H1 (cell line): ENCODE data around the gene PRAMEF15. TPM values are rescaled to one million over a fixed set of nuclear protein-coding genes. Genes with fewer than 3 reads are reported as not detected.
"Not testable (repeated sequence)": the region's sequence is repeated elsewhere in the genome, so short reads cannot be mapped to it uniquely, and the experiment has no call there.

Experiments used
- CTCF ChIA-PET: fragments of 300-600 bp; sonication (Branson Sonifier 250); formaldehyde crosslinking; loops from one replicate; lab custom pipeline; 2021; ENCODE audit not compliant: partially characterized antibody; lab: Charles Lee
- POLR2A ChIA-PET: fragments of 300-600 bp; sonication (Branson Sonifier 250); formaldehyde crosslinking; loops from one replicate; lab custom pipeline; 2021; ENCODE audit warnings: inconsistent platforms; ENCODE audit not compliant: partially characterized antibody; lab: Charles Lee
- DNase-seq, 2 experiments: peaks; one replicate each; pipeline versions ENCODE4 v3.0.0 to v3.0.0-alpha.2; 2010 to 2022; ENCODE audit warnings: low spot score in 2 of 2, low read depth in 1 of 2, mixed read lengths in 1 of 2
- FAIRE-seq: peaks from 2 replicates; lab custom pipeline; 2011; peaks lifted over from hg19 to GRCh38; lab: Jason Lieb, UNC
- H2AFZ ChIP-seq: 2 replicates; pipeline ENCODE4 v1.8.1; 2012; ENCODE audit warnings: low read length, inconsistent platforms
- H2AK5ac ChIP-seq: 2 replicates; pipeline ENCODE4 v1.6.1; 2013; ENCODE audit warnings: low read depth, low read length
- H2BK120ac ChIP-seq: replicated peaks from 2 replicates; pipeline ENCODE3; 2013; ENCODE audit warnings: low read depth, low read length, inconsistent platforms
- H2BK12ac ChIP-seq: 2 replicates; pipeline ENCODE4 v1.6.1; 2013; ENCODE audit warnings: low read depth, low read length
- H2BK15ac ChIP-seq: 2 replicates; pipeline ENCODE4 v1.6.1; 2013; ENCODE audit warnings: low read length
- H2BK20ac ChIP-seq: 2 replicates; pipeline ENCODE4 v1.6.1; 2013; ENCODE audit warnings: low read length
- H2BK5ac ChIP-seq: 2 replicates; pipeline ENCODE4 v1.6.1; 2013; ENCODE audit warnings: low read depth, low read length
- H3K14ac ChIP-seq: 2 replicates; pipeline ENCODE4 v1.6.1; 2013; ENCODE audit warnings: inconsistent platforms; ENCODE audit not compliant: insufficient read length
- H3K18ac ChIP-seq: 2 replicates; pipeline ENCODE4 v1.6.1; 2013; ENCODE audit warnings: low read length; ENCODE audit errors: extremely low read depth
- H3K23ac ChIP-seq: 2 replicates; pipeline ENCODE4 v1.6.1; 2013; ENCODE audit warnings: inconsistent platforms; ENCODE audit not compliant: insufficient read length
- H3K23me2 ChIP-seq: 2 replicates; pipeline ENCODE4 v1.6.1; 2013; ENCODE audit warnings: low read depth, low read length
- H3K27ac ChIP-seq: 2 replicates; pipeline ENCODE4 v1.6.1; 2011; ENCODE audit warnings: low read depth, low read length, inconsistent platforms
- H3K27me3 ChIP-seq, 4 experiments: replicated peaks in 1 of 4; 1 replicate in 1 of 4; 2 replicates in 3 of 4; pipeline versions ENCODE4 v1.6.1 to v1.8.1; 2011 to 2013; ENCODE audit warnings: low read length in 3 of 4, mild to moderate bottlenecking in 3 of 4, inconsistent platforms in 2 of 4, mixed read lengths in 2 of 4, moderate library complexity in 1 of 4; ENCODE audit not compliant: control insufficient read depth in 3 of 4, insufficient read depth in 3 of 4; ENCODE audit errors: extremely low read depth in 1 of 4
- H3K36me3 ChIP-seq, 4 experiments: 2 replicates each; pipeline versions ENCODE4 v1.6.1 to v1.8.1; 2011 to 2013; ENCODE audit warnings: mild to moderate bottlenecking in 4 of 4, low read length in 3 of 4, moderate library complexity in 2 of 4, control low read depth in 1 of 4, inconsistent platforms in 1 of 4; ENCODE audit not compliant: insufficient read depth in 4 of 4, control insufficient read depth in 2 of 4
- H3K4ac ChIP-seq: replicated peaks from 2 replicates; pipeline ENCODE3; 2013; ENCODE audit warnings: low read length, low read depth, mixed read lengths, inconsistent platforms; ENCODE audit not compliant: insufficient read length
- H3K4me1 ChIP-seq, 4 experiments: replicated peaks in 1 of 4; 1 replicate in 1 of 4; 2 replicates in 3 of 4; pipeline versions ENCODE4 v1.6.1 to v1.8.1; 2011 to 2013; ENCODE audit warnings: low read length in 3 of 4, inconsistent platforms in 2 of 4, mixed read lengths in 1 of 4; ENCODE audit not compliant: insufficient read depth in 4 of 4, control insufficient read depth in 3 of 4
- H3K4me2 ChIP-seq, 2 experiments: 2 replicates each; pipeline versions ENCODE4 v1.6.1 to v1.8.1; 2011 to 2013; ENCODE audit warnings: low read depth in 2 of 2, low read length in 2 of 2, control low read depth in 1 of 2, inconsistent platforms in 1 of 2, mild to moderate bottlenecking in 1 of 2; ENCODE audit not compliant: insufficient read depth in 1 of 2
- H3K4me3 ChIP-seq, 4 experiments: fragments of 200-600, 300-600 bp in 1 of 4; sonication (generic), shearing (Covaris generic), sonication (Bioruptor Twin) in 1 of 4; 2 replicates each; pipeline versions ENCODE4 v1.5.1 to v1.8.1; 2011 to 2016; ENCODE audit warnings: low read length in 4 of 4, low read depth in 3 of 4, control low read depth in 2 of 4, inconsistent platforms in 2 of 4, mild to moderate bottlenecking in 2 of 4, mixed read lengths in 1 of 4, moderate library complexity in 1 of 4; ENCODE audit not compliant: insufficient read depth in 2 of 4; ENCODE audit errors: extremely low read depth in 1 of 4
- H3K56ac ChIP-seq: replicated peaks from 2 replicates; pipeline ENCODE3; 2013; ENCODE audit warnings: low read depth, mild to moderate bottlenecking, mixed read lengths, low read length, inconsistent platforms; ENCODE audit not compliant: insufficient read length
- H3K79me1 ChIP-seq: 2 replicates; pipeline ENCODE4 v1.6.1; 2013; ENCODE audit warnings: low read depth, low read length, control low read depth
- H3K79me2 ChIP-seq, 2 experiments: 2 replicates each; pipeline versions ENCODE4 v1.6.1 to v1.8.1; 2012 to 2013; ENCODE audit warnings: low read length in 2 of 2, mild to moderate bottlenecking in 2 of 2, inconsistent platforms in 1 of 2; ENCODE audit not compliant: insufficient read depth in 2 of 2, control insufficient read depth in 1 of 2
- H3K9ac ChIP-seq, 4 experiments: replicated peaks in 1 of 4; 1 replicate in 1 of 4; 2 replicates in 3 of 4; pipeline versions ENCODE4 v1.6.1 to v1.8.1; 2011 to 2013; ENCODE audit warnings: low read depth in 3 of 4, low read length in 3 of 4, control low read depth in 2 of 4, mild to moderate bottlenecking in 2 of 4, moderate library complexity in 2 of 4, inconsistent platforms in 1 of 4; ENCODE audit errors: extremely low read depth in 1 of 4
- H3K9me3 ChIP-seq, 2 experiments: 2 replicates each; pipeline versions ENCODE4 v1.6.1 to v1.8.1; 2012 to 2013; ENCODE audit warnings: mild to moderate bottlenecking in 2 of 2, moderate library complexity in 2 of 2, control low read depth in 1 of 2, inconsistent platforms in 1 of 2, low read depth in 1 of 2, low read length in 1 of 2, mixed read lengths in 1 of 2; ENCODE audit not compliant: insufficient read depth in 2 of 2
- H4K20me1 ChIP-seq, 2 experiments: replicated peaks in 1 of 2; 2 replicates each; pipeline versions ENCODE3 to v1.8.1; 2011 to 2013; ENCODE audit warnings: inconsistent platforms in 2 of 2, low read length in 2 of 2, mild to moderate bottlenecking in 1 of 2; ENCODE audit not compliant: insufficient read depth in 2 of 2, control insufficient read depth in 1 of 2
- H4K5ac ChIP-seq: 2 replicates; pipeline ENCODE4 v1.6.1; 2013; ENCODE audit warnings: low read length, low read depth, mixed read lengths, inconsistent platforms; ENCODE audit not compliant: insufficient read length
- H4K8ac ChIP-seq: 2 replicates; pipeline ENCODE4 v1.8.0; 2013; ENCODE audit warnings: mild to moderate bottlenecking, moderate library complexity, low read length, inconsistent platforms; ENCODE audit not compliant: insufficient read depth; ENCODE audit errors: extremely low read depth
- H4K91ac ChIP-seq: replicated peaks from 2 replicates; pipeline ENCODE3; 2013; ENCODE audit warnings: low read length, mixed read lengths, inconsistent platforms; ENCODE audit not compliant: insufficient read length
- WGBS, 2 experiments: shearing (Covaris generic) in 1 of 2; methylation state at CpG; one replicate each; pipeline versions ENCODE4 v1.1.6 to v1.1.7; 2013 to 2015; ENCODE audit warnings: low lambda C conversion rate in 2 of 2, mixed read lengths in 2 of 2, inconsistent platforms in 1 of 2, low coverage in 1 of 2, missing lambda C conversion rate in 1 of 2; ENCODE audit not compliant: insufficient replicate concordance in 2 of 2, insufficient coverage in 1 of 2, insufficient read length in 1 of 2; ENCODE audit errors: extremely low coverage in 1 of 2, missing lambda C conversion rate in 1 of 2; 5-methylcytosine and 5-hydroxymethylcytosine counted together
- polyA plus RNA-seq, 7 experiments: library from polyadenylated mRNA; depleted of rRNA in 3 of 7; stranded (reverse) in 5 of 7; unstranded in 2 of 7; fragments of >200 nt in 5 of 7; fragments of 200-250 nt in 2 of 7; gene quantifications; 1 replicate in 5 of 7; 2 replicates in 1 of 7; 4 replicates in 1 of 7; pipeline versions ENCODE4 v1.2.1 to v1.2.3, GENCODE V29; 2011 to 2013; ENCODE audit warnings: missing spikeins in 2 of 7, mixed read lengths in 2 of 7
- total RNA-seq: library from RNA; stranded (reverse); fragmentation: NEBNext Ultra II Directional; extraction: Animal tissue kit (Norgen Biotek cat#: 25700); gene quantifications from 2 replicates; pipeline ENCODE4 v1.2.1, GENCODE V29; 2021

PRAMEF15 gene
- total and polyA plus RNA-seq, 2 of the 8 experiments (the other 6 are each of a cell fraction or from before 2014, with no cell fraction given): not detected

DNA sequence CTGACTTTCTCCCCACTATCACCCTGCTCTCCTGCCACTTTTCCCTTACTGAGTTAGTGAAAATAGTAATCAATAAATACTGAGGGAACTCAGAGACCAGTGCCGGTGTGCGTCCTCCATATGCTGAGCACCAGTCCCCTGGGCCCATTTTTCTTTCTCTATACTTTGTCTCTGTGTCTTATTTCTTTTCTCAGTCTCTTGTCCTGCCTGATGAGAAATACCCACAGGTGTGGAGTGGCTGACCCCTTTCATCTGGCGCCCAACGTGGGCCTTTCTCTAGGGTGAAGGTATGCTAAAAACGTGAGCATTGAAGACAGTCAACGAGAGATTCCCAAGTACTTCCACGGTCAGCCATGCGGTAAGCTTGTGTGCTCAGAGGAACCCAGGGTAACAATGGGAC, 38.1 kb downstream of the PRAMEF15 start:
- FAIRE-seq, H4K20me1 ChIP-seq, H2BK20ac ChIP-seq, H3K23ac ChIP-seq, H3K18ac ChIP-seq, CTCF ChIA-PET, H3K14ac ChIP-seq, H3K56ac ChIP-seq, H3K79me1 ChIP-seq, H4K8ac ChIP-seq, POLR2A ChIA-PET, H3K23me2 ChIP-seq, H2AK5ac ChIP-seq, H3K27ac ChIP-seq, H3K4me2 ChIP-seq, H3K27me3 ChIP-seq, H2BK12ac ChIP-seq, H4K91ac ChIP-seq, H3K36me3 ChIP-seq, H3K4ac ChIP-seq, H3K9ac ChIP-seq, H3K4me1 ChIP-seq, H2BK120ac ChIP-seq, H3K4me3 ChIP-seq, H4K5ac ChIP-seq, H2AFZ ChIP-seq, H3K9me3 ChIP-seq, H3K79me2 ChIP-seq, H2BK5ac ChIP-seq, H2BK15ac ChIP-seq: not testable (repeated sequence)
- 60% methylated on average over 8 of the region's 8 CpGs; no CpG with 5 or more reads in 1 of the 2 experiments for WGBS, 2 experiments
- DNase-seq: peak in 1 of 2 experiments; percentile 44

DNA sequence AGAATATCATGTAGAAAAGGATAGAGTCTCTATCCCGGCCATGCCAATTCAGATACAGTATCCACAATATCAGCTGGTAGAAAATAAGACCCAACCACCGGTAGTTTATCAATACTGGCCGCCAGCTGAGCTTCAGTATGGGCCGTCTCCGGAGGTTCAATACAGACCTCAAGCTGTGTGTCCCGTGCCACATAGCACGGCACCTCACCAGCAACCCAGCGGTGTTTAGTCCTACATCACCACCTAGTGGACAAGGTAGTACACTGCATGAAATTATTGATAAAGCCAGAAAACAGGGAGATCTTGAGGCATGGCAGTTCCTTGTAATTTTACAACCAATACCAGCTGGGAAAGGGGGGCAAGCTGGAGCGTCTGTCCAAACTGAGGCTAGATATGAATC, 39.1 kb downstream of the PRAMEF15 start:
- H4K5ac ChIP-seq, DNase-seq, H4K8ac ChIP-seq, H4K91ac ChIP-seq, FAIRE-seq, H3K4ac ChIP-seq, H3K23me2 ChIP-seq, H3K27ac ChIP-seq, H3K9ac ChIP-seq, H3K79me2 ChIP-seq, H2BK15ac ChIP-seq, H3K23ac ChIP-seq, H2BK120ac ChIP-seq, H2AK5ac ChIP-seq, H2AFZ ChIP-seq, H2BK12ac ChIP-seq, H2BK20ac ChIP-seq, H3K4me2 ChIP-seq, H3K27me3 ChIP-seq, H3K4me3 ChIP-seq, H3K18ac ChIP-seq, H2BK5ac ChIP-seq, POLR2A ChIA-PET, H3K4me1 ChIP-seq, H3K9me3 ChIP-seq, H3K56ac ChIP-seq, H4K20me1 ChIP-seq, CTCF ChIA-PET, H3K79me1 ChIP-seq, H3K14ac ChIP-seq, H3K36me3 ChIP-seq: not testable (repeated sequence)
- no CpG with 5 or more reads among the region's 9 CpGs for WGBS, 2 experiments
